Measurements from ENCODE around the gene KCNQ1. TPM values are rescaled to one million over a fixed set of nuclear protein-coding genes. Genes with fewer than 3 reads are reported as not detected.

The KCNQ1 gene
- total RNA-seq, 4 donors from 2014 or later: 3.2 to 12.7 (median 5.5) TPM

- TF ChIP-seq, protein P1, sequence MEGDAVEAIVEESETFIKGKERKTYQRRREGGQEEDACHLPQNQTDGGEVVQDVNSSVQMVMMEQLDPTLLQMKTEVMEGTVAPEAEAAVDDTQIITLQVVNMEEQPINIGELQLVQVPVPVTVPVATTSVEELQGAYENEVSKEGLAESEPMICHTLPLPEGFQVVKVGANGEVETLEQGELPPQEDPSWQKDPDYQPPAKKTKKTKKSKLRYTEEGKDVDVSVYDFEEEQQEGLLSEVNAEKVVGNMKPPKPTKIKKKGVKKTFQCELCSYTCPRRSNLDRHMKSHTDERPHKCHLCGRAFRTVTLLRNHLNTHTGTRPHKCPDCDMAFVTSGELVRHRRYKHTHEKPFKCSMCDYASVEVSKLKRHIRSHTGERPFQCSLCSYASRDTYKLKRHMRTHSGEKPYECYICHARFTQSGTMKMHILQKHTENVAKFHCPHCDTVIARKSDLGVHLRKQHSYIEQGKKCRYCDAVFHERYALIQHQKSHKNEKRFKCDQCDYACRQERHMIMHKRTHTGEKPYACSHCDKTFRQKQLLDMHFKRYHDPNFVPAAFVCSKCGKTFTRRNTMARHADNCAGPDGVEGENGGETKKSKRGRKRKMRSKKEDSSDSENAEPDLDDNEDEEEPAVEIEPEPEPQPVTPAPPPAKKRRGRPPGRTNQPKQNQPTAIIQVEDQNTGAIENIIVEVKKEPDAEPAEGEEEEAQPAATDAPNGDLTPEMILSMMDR (IDR thresholded peaks at IDR 0.05; ENCODE audit: low read depth): no peak
These were observed 248.8 kb downstream of the KCNQ1 start for GRCh38 chr11:2693271-2694261.

DNA sequence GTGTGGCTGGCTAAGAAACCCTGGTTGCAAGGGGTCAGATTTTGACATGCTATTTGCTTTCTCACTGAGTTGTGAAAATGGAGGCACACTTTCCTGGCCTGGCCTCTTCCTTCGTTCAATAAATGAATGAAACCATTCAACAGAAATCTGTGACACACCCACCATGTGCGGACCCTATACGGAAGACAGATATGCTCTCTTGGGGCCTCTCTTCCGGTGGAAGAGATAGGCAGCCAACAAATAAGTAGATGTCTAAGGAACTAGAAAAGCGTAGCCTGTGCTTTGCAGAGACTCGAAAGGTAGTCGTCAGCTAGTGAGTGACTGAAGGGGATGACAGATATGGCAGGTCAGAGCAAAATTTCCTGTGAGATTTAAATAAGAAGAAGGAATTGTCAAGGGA is 249.7 kb downstream of the KCNQ1 start:
- TF ChIP-seq, protein P1 (IDR thresholded peaks at IDR 0.05; ENCODE audit: low read depth): no peak

DNA sequence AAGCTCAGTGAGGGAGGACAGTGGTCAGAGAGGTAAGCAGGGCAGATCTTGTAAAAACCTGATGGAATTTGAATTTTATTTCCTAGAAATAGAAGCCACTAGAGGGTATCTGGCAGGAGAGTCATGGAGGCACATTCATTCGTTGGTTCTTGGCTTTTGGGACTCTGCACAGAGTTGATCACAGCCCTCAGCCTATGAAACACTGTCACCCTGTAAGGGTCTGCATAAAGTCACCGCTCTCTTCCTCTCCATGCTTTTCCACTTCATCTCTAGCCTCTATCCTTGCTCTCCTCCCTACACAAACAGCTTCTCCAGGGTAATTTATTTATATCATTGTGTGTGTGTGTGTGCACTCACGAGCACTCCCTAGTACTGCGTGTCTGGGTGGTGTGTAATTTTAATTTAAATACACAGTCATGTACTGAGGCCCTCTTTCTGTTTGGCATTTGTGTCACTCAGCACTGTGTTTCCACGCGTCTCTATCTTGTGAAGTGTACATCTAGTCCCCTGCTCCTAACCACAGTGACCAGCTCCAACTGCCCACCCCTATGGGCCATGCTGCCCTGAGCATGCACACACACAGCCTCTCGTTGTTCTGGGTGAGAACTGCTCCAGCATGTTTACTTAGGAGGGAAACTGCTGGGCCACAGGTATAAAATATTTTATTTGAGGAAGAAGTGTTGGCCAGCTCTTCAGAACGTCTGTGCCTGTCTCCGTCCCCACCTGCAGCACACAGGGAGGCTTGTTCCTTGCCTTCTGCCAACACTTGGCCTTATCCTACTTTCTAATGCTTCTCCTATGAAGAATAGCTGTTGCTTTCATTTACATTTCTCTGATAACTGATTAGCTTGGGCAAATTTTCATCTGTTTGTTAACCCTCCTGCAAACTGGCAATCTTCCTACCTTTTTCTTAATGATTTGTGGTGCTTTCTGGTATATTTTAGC is 250.5 kb downstream of the KCNQ1 start:
- TF ChIP-seq, protein P1 (IDR thresholded peaks at IDR 0.05; ENCODE audit: low read depth): no peak

- TF ChIP-seq, protein P1 (IDR thresholded peaks at IDR 0.05; ENCODE audit: low read depth): no peak
These were observed 251.6 kb downstream of the KCNQ1 start for GRCh38 chr11:2696455-2696854.

DNA sequence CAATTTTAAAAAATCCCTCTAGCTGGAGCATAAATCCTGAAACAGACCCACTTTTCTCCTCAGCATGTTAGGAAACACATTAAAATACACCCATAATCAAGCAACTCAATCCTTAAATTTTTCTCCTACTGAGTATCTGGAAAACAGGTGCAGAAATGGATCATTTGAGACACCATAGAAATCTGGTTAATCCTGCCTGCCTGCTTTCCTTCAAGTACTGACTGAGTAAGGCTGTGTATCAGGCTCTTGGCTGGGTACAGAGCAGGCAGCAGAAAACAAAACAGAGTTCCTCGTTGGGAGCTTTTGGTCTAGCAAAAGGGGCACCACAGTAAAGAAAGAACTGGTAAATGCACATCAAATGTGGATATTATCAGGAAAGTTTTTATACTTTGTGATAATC is 253.1 kb downstream of the KCNQ1 start:
- TF ChIP-seq, protein P1 (IDR thresholded peaks at IDR 0.05; ENCODE audit: low read depth): no peak

DNA sequence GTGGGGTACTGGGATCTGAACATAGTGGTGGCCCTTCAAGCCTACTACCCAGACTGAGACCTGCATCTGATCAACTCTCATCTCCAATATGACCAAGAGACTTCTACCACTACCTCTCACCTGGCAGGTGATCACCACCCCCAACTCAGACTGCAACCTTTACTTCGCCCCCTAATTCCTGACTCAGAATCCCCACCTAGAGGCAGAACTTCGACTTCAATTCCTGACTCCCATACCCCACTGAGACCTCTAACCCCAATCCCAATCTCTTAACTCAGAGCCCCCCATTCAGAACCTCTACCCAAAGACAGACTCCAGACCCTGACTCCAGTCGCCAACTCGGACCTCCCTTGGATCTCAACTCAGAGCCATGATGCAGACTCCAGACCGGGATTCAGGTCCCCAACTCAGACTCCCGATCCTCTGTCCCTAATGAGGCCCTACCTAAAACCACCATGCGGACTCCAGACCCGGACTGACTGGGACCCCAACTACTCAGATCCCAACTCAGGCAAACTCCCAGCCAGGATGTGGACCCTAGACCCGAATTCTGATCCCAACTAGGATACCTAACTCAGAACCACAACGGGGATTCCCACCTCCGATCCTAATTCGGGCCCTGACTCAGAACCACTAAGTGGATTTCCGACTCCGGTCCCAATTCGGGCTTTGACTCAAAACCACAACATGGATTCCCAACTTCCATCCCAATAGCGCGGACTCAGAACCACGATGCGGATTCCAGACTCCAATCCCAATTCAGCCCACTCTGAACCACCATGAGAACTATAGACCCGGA is 253.8 kb downstream of the KCNQ1 start:
- TF ChIP-seq, protein P1 (IDR thresholded peaks at IDR 0.05; ENCODE audit: low read depth): no peak
